Esophagus squamous epithelium (tissue), 5 donors: ENCODE results near the gene RANGAP1. TPM values are rescaled to one million over a fixed set of nuclear protein-coding genes. Genes with fewer than 3 reads are reported as not detected.

Experiments used
- DNase-seq: peaks from one replicate; lab custom pipeline; 2025; lab: John Stamatoyannopoulos, UW
- H3K27ac ChIP-seq, 4 donors: fragments of 200-600 bp; sonication (generic); one replicate each; pipeline ENCODE4 v1.5.1; 2016 to 2019; ENCODE audit warnings: mild to moderate bottlenecking in 1 of 4
- H3K27me3 ChIP-seq, 4 donors: fragments of 200-600 bp; sonication (generic); 1 replicate in 3 of 4; 2 replicates in 1 of 4; pipeline versions ENCODE4 v1.5.1 to v1.6.0; 2017 to 2021; ENCODE audit warnings: antibody characterized with exemption in 1 of 4
- H3K36me3 ChIP-seq, 3 donors: fragments of 200-600 bp; sonication (generic); one replicate each; pipeline ENCODE4 v1.5.1; 2016 to 2019
- H3K4me1 ChIP-seq, 3 donors: fragments of 200-600 bp; sonication (generic); one replicate each; pipeline ENCODE4 v1.5.1; 2017 to 2019
- H3K4me3 ChIP-seq, 4 donors: fragments of 200-600 bp; sonication (generic); 1 replicate in 3 of 4; 2 replicates in 1 of 4; pipeline ENCODE4 v1.5.1; 2016 to 2019; ENCODE audit warnings: mild to moderate bottlenecking in 2 of 4, moderate library complexity in 1 of 4
- H3K9me3 ChIP-seq, 3 donors: fragments of 200-600 bp; sonication (generic); one replicate each; pipeline ENCODE4 v1.5.1; 2016 to 2019
- CTCF ChIP-seq, 6 experiments: fragments of 450-650 bp in 4 of 6; fragments of 200-600 bp in 2 of 6; sonication (generic) in 2 of 6; IDR thresholded peaks; one replicate each; pipeline ENCODE4 v1.5.1; 2016 to 2019; ENCODE audit warnings: antibody characterized with exemption in 6 of 6, mild to moderate bottlenecking in 4 of 6, moderate library complexity in 4 of 6
- POLR2A ChIP-seq, 4 donors: fragments of 450-650 bp; IDR thresholded peaks; one replicate each; pipeline ENCODE4 v1.6.1; 2017; ENCODE audit warnings: antibody characterized with exemption in 4 of 4, mild to moderate bottlenecking in 4 of 4, moderate library complexity in 3 of 4
- WGBS, 2 donors: methylation state at CpG; one replicate each; pipeline ENCODE4 v1.1.5; 2018; 5-methylcytosine and 5-hydroxymethylcytosine counted together
- intact Hi-C: fragments of 100-400 bp; cut with DNase I; formaldehyde crosslinking; loops from one replicate; pipeline ENCODE4 v1.15.0; 2022
- total RNA-seq, 4 donors: library from RNA; depleted of rRNA; stranded (reverse); fragments of >200 nt; gene quantifications; one replicate each; pipeline ENCODE4 v1.1.0, GENCODE V29; 2016
- donor health status: DM: yes; HTN: yes; CAD: no.

The RANGAP1 gene
- total RNA-seq, 4 donors from 2014 or later: 80.1 to 98.5 (median 84.5) TPM

GRCh38 chr22:41238570-41239442 is 47.2 kb downstream of the RANGAP1 start:
- H3K27me3 ChIP-seq: no peaks in the 10 kb centered on the region
- TF ChIP-seq CTCF (IDR thresholded peaks at IDR 0.05): no peak
- TF ChIP-seq POLR2A (IDR thresholded peaks at IDR 0.05): no peak
- intact Hi-C loops: no loop called here
- peaks cover 17 to 52% (median 22%) of the 10 kb centered on the region in 3 donors for H3K4me1 ChIP-seq
- 56 to 62% methylated on average over 9 to 15 of the region's 32 CpGs for WGBS, 2 donors
- no peak for DNase-seq
- H3K27ac ChIP-seq: peak overlapping the region; percentile 57 to 75 (median 60)
- H3K36me3 ChIP-seq: no peaks in the 10 kb centered on the region
- no peaks in the 10 kb centered on the region for H3K9me3 ChIP-seq
- peak overlapping the region; percentile 44 to 77 (median 54) for H3K4me3 ChIP-seq

DNA sequence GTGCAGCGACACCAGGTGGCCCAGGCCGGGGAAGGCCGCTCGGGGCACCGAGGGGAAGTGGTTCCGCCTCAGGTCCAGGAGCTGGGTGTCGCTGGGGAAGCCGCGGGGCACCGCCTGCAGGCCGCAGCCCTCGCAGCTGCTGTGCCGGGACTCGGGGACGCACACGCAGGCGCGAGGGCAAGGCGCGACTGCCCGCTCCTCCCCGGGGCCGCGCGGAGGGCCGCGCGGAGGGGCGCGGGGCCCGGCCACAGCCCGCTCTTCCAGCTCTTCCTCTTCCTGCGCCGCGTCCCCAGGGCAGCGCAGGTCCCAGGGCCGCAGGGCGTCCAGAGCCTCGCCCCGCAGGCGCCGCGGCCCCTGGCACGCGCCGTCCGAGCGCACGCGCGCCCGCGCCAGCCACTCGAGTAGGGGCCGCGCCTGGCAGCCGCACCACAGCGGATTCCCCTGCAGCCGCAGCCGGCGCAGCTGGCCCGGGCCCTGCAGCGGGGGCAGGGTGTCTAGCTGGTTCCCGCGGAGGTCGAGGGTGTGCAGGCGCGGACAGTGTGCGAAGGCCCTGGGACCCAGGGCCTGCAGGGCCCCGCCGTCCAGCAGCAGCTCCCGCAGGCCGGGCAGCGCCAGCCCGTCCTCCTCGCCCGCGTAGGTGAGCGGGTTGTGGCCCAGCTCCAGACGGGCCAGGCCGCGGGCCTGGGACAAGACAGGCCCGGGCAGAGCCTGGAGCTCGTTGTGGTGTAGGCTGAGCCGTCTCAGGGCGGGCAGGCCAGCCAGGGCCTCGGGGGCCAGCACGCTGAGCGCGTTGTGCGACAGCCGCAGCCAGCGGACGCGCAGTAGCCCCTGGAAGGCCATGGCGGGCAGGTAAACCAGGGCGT is 48.0 kb downstream of the RANGAP1 start:
- H3K4me3 ChIP-seq: peak overlapping the region; percentile 44 to 77 (median 54)

DNA sequence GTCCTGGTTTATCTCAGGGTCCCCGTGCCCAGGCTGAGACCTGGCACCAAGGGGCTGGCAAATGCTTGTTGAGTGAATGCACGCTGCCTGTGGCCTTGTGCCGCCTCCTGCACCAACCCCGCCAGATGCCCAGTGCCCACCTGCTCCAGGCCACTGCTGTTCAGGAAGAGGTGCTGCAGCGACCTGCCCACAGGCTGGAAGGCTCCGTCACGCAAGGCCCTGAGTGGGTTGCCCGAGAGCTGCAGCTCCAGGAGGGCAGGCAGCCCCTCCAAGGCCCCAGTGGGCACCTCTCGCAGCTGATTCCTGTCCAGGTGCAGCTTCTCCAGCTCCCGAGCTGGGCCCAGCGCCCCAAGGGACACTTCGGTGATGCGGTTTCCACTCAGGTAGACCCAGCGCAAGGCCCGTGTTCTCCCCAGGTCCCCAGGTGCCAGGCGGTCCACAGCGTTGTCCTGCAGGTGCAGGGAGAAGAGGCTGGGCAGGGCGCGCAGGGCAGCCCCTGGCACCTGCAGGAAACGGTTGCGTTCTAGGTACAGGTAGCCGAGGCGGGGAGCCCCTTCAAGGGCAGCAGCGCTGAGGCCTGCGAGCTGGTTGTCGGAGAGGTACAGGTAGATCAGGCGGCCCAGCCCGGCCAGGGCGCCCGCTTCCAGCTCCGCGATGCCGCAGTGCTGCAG is 48.8 kb downstream of the RANGAP1 start:
- intact Hi-C loops: no loop called here
- H3K9me3 ChIP-seq: no peaks in the 10 kb centered on the region
- H3K4me1 ChIP-seq: peaks cover 17 to 42% (median 22%) of the 10 kb centered on the region in 3 donors
- TF ChIP-seq POLR2A (IDR thresholded peaks at IDR 0.05) (no peak), CTCF (IDR thresholded peaks at IDR 0.05) (no peak)
- WGBS, 2 donors: 17 to 73% methylated on average over 2 to 6 of the region's 33 CpGs
- no peaks in the 10 kb centered on the region for H3K36me3 ChIP-seq
- no peaks in the 10 kb centered on the region for H3K27me3 ChIP-seq
- no peak for DNase-seq
- H3K4me3 ChIP-seq: peak overlapping the region; percentile 44 to 77 (median 54)
- peak overlapping the region; percentile 18 to 75 (median 60) for H3K27ac ChIP-seq

More for the DNA sequence above, 48.0 kb downstream of the RANGAP1 start:
- Histone ChIP-seq H3K27me3 (no peaks in the 10 kb centered on the region), H3K9me3 (no peaks in the 10 kb centered on the region), H3K27ac (peak overlapping the region; percentile 57 to 75 (median 60)), H3K36me3 (no peaks in the 10 kb centered on the region), H3K4me1 (peaks cover 17 to 44% (median 22%) of the 10 kb centered on the region in 3 donors)
- no peak for DNase-seq
- WGBS, 2 donors: 0 to 60% methylated on average over 1 to 7 of the region's 97 CpGs
- intact Hi-C loops: no loop called here
- TF ChIP-seq POLR2A (IDR thresholded peaks at IDR 0.05): peak in 1 of 4 donors; percentile 14
- peak; percentile 61 to 85 (median 73) for TF ChIP-seq CTCF (IDR thresholded peaks at IDR 0.05)

GRCh38 chr22:41234815-41235695 is 50.9 kb downstream of the RANGAP1 start:
- WGBS, 2 donors: 82% methylated on average over 10 to 13 of the region's 19 CpGs
- Histone ChIP-seq H3K4me3 (no peak overlapping the region), H3K36me3 (peaks cover 0 to 10% (median 0%) of the 10 kb centered on the region in 3 donors), H3K9me3 (no peaks in the 10 kb centered on the region), H3K27me3 (no peaks in the 10 kb centered on the region), H3K4me1 (peaks cover 17 to 43% (median 25%) of the 10 kb centered on the region in 3 donors), H3K27ac (no peak overlapping the region)
- no peak for DNase-seq
- intact Hi-C loops: no loop called here
- TF ChIP-seq POLR2A (IDR thresholded peaks at IDR 0.05): no peak
- TF ChIP-seq CTCF (IDR thresholded peaks at IDR 0.05): no peak
